ENCODE data around the gene IQSEC1. TPM values are rescaled to one million over a fixed set of nuclear protein-coding genes. Genes with fewer than 3 reads are reported as not detected.

IQSEC1 gene
- total RNA-seq, 6 experiments from 2014 or later = 21.1 to 25.1 (median 21.9) TPM

- Mint-ChIP-seq H3K36me3 (ENCODE audit: low read depth) (no peaks in the 10 kb centered on the region), H3K4me3 (no peak overlapping the region), H3K27ac (no peak overlapping the region), H3K9me3 (no peaks in the 10 kb centered on the region), H3K27me3 (ENCODE audit: insufficient read depth) (peaks cover 32% of the 10 kb centered on the region), H3K4me1 (ENCODE audit: low read depth) (peaks cover 36% of the 10 kb centered on the region)
- TF ChIP-seq CTCF (IDR thresholded peaks at IDR 0.05) = no peak
- no peak for DNase-seq
These were observed 36.3 kb upstream of the IQSEC1 start for GRCh38 chr3:13109516-13109915.

- no peak overlapping the region for H3K27ac Mint-ChIP-seq
- DNase-seq = no peak
- no peak for TF ChIP-seq CTCF (IDR thresholded peaks at IDR 0.05)
- H3K36me3 Mint-ChIP-seq (ENCODE audit: low read depth) = no peaks in the 10 kb centered on the region
- H3K9me3 Mint-ChIP-seq = no peaks in the 10 kb centered on the region
- no peak overlapping the region for H3K4me3 Mint-ChIP-seq
- peaks cover 35% of the 10 kb centered on the region for H3K27me3 Mint-ChIP-seq (ENCODE audit: insufficient read depth)
- H3K4me1 Mint-ChIP-seq (ENCODE audit: low read depth) = peaks cover 36% of the 10 kb centered on the region
These were observed 35.6 kb upstream of the IQSEC1 start for GRCh38 chr3:13108861-13109260.

- no peaks in the 10 kb centered on the region for H3K36me3 Mint-ChIP-seq (ENCODE audit: low read depth)
- H3K4me1 Mint-ChIP-seq (ENCODE audit: low read depth) = peaks cover 36% of the 10 kb centered on the region
- peaks cover 40% of the 10 kb centered on the region for H3K27me3 Mint-ChIP-seq (ENCODE audit: insufficient read depth)
- TF ChIP-seq CTCF (IDR thresholded peaks at IDR 0.05) = no peak
- H3K4me3 Mint-ChIP-seq = no peak overlapping the region
- no peaks in the 10 kb centered on the region for H3K9me3 Mint-ChIP-seq
- no peak overlapping the region for H3K27ac Mint-ChIP-seq
- DNase-seq = no peak
These were observed 34.4 kb upstream of the IQSEC1 start for GRCh38 chr3:13107661-13108060.

GRCh38 chr3:13106308-13107001 lies 33.2 kb upstream of the IQSEC1 start:
- Mint-ChIP-seq H3K9me3 (no peaks in the 10 kb centered on the region), H3K27ac (0 out of 2 replicates have a peak overlapping the region, but pooled peaks have one; percentile 25), H3K27me3 (ENCODE audit: insufficient read depth) (peaks cover 41% of the 10 kb centered on the region), H3K36me3 (ENCODE audit: low read depth) (no peaks in the 10 kb centered on the region), H3K4me3 (no peak overlapping the region; the same call in 1 of the 2 replicates), H3K4me1 (ENCODE audit: low read depth) (peaks cover 36% of the 10 kb centered on the region)
- TF ChIP-seq CTCF (IDR thresholded peaks at IDR 0.05) = no peak
- DNase-seq = peak; percentile 65

GRCh38 chr3:13105896-13106250 lies 32.6 kb upstream of the IQSEC1 start:
- no peak overlapping the region for H3K4me3 Mint-ChIP-seq
- H3K4me1 Mint-ChIP-seq (ENCODE audit: low read depth) = peaks cover 34% of the 10 kb centered on the region
- no peak overlapping the region for H3K27ac Mint-ChIP-seq
- no peaks in the 10 kb centered on the region for H3K9me3 Mint-ChIP-seq
- peak; percentile 35; the same call in 1 of the 2 replicates for TF ChIP-seq CTCF (IDR thresholded peaks at IDR 0.05)
- H3K36me3 Mint-ChIP-seq (ENCODE audit: low read depth) = no peaks in the 10 kb centered on the region
- DNase-seq = no peak
- peaks cover 45% of the 10 kb centered on the region for H3K27me3 Mint-ChIP-seq (ENCODE audit: insufficient read depth)

Measured in HFFc6 (cell line).